HG03280 (cell line): ENCODE data around the gene PRKG1.

Experiments
- ATAC-seq: cut with Tn5 transposase; IDR thresholded peaks from one replicate; pipeline ENCODE4 v1.9.1; 2021; ENCODE audit warnings: mild to moderate bottlenecking, moderate library complexity; ENCODE audit not compliant: unreplicated experiment

Gene PRKG1

DNA sequence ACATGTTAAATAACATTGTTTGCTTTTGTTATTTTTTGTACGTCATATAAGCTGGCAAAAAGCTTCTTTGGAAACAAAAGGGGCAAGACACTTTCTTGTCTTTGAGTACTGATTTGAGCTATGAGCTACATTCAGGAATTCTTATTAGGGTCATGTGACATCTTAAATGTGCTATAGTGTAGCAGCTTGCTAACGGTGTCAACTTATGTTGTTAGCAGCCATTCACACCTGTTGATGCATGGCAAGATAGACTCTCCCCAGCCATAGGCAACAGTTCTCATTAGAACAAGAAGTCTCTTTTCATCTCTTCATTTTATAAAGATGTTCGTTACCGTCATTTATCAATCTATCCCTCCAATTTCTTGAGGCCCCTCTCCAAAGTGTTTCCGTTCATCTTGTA, 411.4 kb downstream of the PRKG1 start:
- ATAC-seq = no peak

DNA sequence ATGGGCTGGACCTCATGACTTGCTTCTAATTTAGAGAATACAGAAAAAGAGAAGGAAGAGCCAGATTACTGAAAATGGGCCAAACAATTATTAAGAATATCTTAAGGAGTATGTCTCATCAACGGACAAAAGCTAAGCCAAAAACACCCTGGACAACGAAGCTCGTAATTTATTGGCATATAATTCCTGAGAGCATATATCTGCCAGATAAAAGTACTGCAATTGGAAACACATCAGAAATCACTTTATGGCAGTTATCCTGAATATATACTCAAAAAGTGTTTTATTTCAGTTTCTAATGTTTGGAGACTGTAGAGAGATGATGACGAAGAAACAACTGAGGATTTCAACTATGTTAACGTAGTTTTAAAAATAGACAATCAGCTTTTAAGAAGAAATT, 413.3 kb downstream of the PRKG1 start:
- ATAC-seq = no peak

DNA sequence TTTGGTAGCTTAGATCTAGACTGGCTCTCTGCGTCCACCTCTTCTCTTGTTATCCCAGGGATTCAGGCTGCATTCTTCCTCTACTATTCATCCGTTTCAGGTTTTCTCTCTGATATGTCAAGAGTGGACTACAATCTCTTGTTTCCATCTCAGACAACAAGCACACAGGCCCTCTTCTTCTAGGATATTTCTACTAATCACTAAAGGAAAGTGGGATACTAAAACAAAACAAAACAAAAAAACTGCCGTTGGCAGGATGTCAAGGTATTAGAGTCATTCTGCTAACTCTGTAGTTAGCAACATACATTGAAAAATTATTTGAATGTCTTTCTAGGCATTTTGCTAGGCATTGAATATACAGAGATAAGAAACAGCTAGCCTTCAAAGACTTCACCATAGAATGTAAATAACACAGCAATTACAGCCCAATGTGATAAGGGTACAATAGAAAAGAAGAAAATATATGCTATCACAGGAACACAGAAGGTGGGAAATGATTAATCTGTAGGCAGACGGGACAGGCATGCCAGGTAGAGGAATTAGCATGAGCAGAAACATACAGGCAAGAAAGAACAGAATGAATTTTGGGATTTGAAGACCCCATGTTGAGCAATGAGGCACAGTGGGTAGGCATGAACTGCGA, 414.6 kb downstream of the PRKG1 start:
- ATAC-seq = no peak

DNA sequence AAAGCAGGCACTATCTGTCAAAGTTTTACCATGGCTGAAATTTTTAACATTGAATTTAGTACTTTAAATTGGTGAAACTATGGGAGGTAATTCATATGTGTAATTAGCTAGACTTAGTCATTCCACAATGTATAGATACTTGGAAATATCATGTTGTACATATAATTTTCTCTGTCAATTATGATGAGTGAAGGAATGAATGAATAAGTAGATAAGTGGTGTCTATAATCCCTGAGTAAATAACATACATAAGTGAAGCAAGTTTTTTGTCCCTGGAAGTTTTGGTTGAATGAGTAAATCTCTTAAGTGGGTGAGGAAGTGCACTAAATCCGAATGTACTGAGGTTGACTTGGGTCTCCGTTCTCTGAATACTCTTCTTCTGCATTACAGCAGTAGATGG, 424.1 kb downstream of the PRKG1 start:
- no peak for ATAC-seq

DNA sequence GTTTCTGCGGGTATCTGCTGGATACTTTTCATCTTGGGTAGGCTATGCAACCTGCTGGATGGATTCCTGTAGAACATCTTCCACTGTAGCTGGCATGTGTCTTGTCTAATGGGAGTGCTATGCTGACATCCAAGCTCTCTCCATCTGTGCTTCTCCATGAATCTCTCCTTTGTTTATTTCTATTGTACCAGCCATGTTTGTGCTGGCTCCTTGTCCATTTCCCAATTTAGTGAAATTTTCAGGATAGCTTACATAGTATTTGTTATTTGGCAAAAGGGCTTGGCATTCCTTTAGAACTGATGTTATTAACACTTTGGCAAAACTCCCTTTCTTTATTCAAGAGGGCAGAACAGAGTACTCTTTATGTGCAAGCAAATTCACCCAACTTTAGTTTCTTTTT, 427.1 kb downstream of the PRKG1 start:
- no peak for ATAC-seq

DNA sequence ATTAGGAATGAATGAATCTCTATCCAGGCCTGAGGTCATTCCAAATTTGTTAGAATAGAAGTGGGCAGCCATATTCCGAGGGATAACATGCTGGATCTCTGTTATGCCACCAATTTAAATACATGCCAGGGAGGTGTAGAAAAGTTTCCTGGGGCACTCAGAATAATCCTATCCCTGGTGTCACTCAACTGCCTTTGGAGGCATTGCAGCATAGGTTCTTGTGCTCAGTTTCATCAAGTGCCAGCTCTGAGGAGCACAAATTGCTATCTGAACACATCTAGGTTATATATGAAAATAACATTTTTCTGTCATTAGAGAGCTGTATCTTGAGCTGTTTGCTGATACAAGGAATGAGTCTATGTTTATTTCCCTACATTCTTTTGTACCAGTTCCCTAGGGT, 427.8 kb downstream of the PRKG1 start:
- ATAC-seq = no peak

DNA sequence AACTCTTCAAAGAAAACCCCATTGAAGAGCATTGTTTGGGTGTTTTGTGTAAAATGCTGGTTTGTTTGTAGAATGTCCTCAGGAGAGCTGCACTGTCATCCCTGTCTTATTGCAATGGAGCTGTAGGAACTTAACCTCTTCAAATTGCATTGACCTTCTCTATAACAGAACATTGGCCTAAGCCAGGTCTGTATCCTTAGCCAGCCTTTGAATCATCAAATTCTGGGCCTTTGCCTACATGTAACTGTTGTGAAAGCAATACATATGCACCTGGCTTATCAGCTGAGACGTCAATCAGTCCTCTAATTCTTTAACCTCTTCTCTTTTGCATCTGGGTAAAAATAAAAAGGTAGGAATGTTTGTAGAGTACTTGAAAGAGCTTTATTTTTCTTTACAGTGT, 429.1 kb downstream of the PRKG1 start:
- no peak for ATAC-seq

DNA sequence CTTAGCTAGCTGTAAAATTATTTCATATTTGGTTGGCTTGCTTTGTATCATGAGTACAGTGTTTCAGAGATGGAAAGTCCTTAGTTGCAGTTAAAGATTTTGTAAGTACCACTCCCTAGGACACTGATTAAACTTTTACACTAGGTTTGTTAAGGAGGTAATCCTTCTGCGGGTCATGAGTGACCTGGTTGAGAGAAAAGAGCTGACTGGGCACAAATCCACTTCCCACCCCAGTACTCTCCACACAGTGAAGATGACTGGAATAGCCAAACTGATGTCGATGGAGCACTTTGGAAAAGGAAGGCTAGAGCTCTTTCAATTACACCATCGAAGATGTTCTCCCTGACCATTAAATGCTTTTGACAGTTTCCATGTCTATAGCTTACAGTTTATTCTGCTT, 433.2 kb downstream of the PRKG1 start:
- ATAC-seq = no peak

DNA sequence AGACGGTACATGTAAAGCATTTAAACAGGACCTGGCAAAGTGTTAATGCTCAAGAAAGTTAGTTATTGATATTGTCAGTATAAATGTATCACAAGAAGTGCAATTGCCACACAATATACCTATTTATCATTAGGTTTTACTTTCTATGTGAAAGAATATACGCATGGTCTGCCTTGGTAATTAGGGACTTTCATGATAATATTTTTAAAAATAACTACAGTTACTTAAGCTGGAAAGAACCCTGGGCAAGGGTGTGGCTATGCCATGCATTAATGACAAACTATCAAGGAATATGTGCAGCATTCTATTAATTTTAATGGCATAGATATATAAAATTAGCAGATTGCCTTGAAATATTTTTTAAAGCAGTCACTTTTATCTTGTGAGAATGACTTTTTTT, 433.9 kb downstream of the PRKG1 start:
- ATAC-seq = no peak

DNA sequence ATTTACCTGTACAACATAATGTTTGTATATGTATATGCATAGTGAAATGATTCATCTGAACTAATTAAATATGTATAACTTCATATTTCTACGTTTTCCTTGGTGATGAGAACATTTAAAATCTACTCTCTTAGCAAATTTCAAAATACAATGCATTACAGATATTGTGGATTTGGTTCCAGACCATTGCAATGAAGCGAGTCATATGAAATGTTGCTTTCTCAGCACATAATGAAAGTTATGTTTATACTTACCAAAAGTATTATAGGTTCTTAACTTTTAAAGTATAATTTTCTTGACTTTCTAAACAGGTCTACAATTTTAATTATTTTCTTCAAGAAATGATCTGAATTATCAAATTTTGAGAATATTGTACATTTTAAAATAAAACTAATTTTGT, 435.9 kb downstream of the PRKG1 start:
- ATAC-seq = no peak

DNA sequence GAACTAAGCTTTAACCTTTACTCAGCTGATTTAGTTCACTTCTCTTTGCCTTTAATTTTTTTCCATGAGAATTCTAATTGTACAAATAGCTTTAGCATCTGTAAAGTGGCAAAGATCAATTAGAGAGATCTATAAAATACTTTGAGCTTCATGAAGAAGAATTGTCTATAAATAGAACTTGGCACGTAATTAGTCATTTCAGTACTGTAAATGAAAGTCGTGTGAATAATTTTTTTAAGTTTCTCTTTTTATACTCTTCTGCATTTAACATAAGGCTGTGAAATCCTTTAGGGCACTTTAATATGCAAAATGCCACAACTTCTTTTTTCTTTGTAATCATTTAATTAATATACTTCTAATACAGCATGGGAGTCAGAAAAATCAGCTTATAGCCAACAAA, 447.3 kb downstream of the PRKG1 start:
- ATAC-seq = no peak

DNA sequence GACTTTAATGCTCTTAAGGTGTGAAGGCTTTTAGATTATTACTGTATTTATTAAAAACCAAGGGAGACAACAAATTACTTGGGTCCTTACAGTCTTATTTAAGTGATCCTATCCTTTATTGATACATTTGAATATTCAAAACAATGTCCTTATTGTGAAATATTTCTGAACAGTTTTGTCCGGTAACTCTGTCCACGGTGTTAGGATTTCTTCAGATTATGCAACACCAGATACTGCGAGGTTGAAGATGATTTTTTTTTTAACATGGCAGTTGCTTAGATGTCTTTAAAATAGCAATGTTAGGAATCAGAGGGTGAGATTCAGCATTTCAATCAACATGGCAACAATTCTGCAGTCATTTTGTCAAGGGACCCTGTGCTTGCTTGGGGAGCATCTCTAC, 448.6 kb downstream of the PRKG1 start:
- ATAC-seq = no peak

DNA sequence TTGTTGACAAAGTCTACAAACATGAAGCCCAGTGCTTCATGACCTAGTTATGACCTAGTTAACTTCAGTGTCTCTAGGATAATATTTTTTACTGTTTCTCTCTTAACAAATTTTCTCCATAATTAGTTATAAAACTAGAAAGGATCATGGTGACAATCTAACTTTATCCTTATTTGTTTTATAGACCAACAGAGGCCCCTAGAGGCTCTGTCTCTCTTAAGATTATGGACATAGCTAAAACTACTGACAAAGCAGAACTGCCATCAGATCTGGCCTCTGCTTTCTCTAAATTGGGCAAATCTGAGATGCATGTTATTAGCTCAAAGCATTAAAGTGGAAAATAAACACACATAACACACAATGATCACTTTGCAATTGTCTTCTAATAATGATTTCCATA, 449.2 kb downstream of the PRKG1 start:
- no peak for ATAC-seq

DNA sequence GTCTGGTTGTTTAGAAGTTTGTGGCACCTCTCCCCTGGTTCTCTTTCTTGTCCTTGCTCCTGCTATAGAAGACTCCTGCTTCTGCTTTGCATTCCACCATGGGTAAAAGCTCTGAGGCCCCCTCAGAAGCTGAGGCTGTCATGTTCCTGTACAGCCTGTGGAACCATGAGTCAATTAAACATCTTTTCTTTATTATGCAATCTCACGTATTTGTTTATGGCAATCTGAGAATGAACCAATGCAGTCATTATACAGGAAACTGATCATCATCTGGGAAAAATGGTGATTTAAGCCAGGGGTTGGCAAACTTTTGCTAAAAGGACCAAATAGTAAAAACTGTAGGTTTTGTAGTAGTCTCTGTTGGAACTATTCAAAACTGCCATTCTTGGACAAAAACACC, 449.8 kb downstream of the PRKG1 start:
- no peak for ATAC-seq

DNA sequence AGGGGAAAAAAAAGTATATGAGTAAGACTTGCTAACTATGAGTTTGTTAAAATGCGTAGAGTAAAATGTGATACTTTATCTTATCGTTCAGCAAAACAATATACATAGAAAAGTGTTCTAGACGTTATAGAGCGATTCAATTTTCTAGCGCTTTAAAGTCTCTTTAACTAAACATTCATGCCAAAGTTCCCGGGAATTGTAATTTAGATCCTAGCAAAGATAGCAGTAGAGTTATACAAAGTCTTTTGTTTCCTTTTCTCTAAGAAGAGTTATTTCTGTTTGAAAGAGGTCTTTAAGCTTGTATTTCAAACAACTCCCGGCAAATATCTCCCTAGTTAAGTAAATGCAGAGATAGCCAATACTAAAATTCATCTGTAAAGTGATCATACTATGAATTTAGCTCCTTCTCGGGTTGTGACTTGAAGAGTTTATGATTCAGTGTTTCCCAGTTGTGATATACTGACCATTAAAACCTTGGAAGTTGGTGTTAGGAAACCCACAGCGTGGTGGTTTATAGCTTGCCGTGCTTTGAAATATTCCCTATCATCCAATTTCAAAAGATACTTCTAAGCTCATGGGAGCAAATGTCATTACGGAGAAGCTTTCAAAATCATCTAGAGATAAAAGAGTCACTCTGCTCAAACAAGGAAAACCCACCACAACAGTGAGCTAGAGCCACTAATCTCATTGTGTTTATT, 453.4 kb downstream of the PRKG1 start:
- no peak for ATAC-seq

DNA sequence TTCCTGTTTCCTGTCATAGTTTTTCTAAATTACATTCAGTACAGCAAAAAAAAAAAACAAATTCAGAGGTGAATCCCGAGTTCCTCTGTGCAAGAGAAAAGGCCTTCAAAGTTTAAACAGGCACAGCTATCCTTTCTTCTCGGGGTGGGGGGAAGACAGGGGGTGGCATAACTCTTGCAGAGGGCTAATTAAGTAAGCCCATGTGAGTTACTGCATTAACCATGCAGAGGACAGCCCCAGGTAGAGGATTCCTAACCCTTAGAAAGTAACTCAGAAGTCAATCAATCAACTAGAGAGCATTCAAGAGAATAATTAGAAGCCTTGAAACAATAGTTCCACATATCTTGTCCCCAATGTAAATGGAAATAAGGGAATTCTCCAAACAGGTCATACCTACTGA, 454.2 kb downstream of the PRKG1 start:
- ATAC-seq = no peak

DNA sequence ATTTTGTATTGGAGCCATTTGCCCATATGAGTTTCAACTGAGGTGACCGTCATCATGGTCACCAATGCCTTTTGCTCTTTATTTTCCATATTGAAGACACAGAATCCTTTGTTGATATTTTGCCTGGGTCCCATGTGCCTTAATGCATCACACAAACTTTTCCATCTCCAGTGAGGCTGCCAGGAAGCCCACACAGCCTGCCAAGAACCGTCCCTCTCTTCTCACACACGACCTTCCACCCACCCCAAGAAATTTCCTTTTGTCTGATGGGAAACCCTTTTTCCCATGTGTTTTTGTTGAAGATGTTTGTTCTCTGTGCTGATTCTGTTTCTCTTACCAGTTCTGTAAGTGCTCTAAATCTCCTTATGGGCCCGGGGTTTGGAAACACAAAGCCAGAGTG, 456.3 kb downstream of the PRKG1 start:
- ATAC-seq = no peak

DNA sequence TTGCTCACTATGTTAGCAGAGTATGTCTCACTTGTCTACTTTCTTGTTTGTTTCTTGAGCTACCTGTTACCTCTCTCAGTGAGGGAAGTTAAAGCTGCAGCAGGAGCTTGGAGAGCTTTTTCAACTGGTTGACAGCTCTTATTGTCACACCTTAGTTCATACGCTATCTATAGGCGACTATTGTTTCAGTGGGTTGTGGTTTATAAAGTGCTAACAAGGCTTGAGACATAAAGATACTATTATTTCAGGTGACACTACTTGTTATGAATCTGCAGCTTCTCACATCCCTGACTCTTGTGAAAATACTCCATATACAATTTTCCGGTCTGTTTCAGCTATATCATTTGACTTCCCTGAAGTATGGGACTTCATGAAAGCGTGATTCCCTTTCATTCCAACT, 457.8 kb downstream of the PRKG1 start:
- no peak for ATAC-seq

DNA sequence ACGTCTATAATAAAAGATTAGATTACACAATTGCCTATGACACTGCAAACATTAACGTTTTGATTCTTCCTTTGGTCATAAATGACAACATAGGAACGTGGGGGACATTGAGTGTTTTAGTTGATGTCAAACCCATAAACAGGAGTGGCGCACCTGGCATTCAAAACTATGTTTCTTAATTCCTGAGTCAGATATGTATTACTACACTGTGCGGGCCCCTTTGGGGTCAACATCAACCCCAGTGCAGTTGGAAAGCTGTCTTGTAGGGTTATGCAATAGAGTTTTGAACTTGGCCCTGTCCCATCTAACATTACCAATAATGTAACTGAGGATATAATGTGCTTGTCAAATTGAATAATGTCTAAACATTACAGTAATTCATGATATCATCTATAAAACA, 468.6 kb downstream of the PRKG1 start:
- no peak for ATAC-seq

DNA sequence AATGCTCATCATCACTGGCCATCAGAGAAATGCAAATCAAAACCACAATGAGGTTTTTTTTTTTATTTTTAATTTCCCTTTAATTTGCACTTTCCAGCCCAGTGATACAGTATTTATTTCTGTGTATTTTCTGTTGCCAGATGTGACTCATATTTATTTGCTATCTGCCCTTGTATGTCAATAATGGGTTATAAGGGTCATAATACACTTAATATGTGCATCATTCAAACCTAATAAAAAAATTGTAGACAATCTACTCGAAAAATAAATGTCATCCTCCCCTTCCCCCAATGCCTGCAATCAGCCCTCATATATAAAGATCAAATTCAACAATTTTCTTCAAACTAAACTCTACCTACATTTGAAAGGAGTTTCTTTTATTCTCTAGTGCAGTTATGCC, 470.6 kb downstream of the PRKG1 start:
- no peak for ATAC-seq

DNA sequence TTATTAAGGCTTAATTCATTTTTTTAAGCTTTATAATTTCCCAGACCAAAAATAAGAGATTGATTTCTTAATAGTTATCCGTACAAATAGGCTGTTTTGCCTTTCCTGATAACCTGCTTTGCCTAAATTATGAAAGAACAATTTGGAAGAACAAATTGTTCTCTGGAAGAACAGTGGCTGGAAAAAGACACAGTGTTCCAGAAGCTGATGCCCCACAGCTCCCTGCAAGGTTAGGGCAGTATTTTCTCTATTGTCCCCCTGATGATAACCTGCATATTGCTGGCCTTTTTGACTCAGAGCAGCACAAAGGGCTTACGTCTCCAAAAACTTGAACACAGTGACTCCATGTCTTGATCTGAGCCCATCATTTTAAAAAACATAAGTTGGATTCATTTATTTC, 473.7 kb downstream of the PRKG1 start:
- ATAC-seq = no peak

DNA sequence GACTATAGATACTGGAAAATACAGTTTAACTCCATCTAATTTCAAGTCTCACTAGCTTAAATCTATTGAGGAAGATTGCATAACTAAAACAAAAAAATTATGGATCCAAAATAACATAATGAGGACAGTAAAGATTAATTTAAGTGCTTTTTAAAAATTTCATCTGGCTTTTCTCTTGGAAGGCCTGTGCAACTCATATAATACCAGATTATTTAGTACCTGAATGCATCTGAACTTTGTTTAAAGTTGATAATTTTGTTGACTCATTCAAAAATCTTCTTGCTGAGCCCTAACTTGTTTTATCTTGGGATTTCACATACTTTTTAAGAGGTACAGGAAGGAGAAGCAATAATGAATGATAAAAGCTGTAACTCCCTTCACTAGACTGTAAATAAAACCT, 478.6 kb downstream of the PRKG1 start:
- ATAC-seq = no peak

DNA sequence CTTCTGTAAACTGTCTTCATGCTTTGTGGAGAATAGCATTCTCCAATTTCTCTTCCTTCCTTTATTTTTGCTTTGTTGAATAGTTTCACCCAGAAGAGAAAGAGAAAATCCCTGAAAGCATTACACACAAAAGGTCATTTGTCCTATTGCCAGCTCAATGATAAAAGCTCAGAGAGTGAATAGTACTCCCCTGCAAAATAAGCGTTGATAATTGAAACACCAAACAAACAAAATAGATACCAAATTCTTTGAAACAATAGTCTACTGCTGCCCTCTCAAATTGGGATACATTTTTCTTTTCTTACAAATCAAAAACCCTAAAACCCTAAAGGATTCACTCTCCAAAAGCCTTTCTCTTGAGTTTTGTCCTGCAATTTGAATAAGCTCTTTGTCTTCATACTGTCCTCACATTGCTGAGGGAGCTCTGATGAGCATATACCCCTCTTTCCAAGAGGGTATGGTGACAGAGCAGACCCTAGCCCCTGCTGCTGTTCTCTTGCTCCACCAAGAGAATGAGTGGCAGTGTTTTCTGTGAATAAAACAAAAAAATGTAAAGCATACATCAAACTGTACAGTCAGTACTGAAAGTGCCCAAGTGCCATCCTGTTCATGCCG, 490.7 kb downstream of the PRKG1 start:
- no peak for ATAC-seq
